GM08714 (cell line): ENCODE data around the gene PATZ1.
"Not testable (repeated sequence)": the region's sequence is repeated elsewhere in the genome, so short reads cannot be mapped to it uniquely, and the experiment has no call there.

ENCODE experiments used
- H3K4me3 ChIP-seq: fragments of 200-500 bp; sonication (Bioruptor generic); 2 replicates; pipeline ENCODE4 v1.5.1; 2014; ENCODE audit warnings: mild to moderate bottlenecking, low read length, inconsistent platforms
- ZNF274 ChIP-seq: IDR thresholded peaks from 2 replicates; pipeline ENCODE4 v1.6.1; 2012; ENCODE audit warnings: mild to moderate bottlenecking, low read depth, low read length

PATZ1 gene, protein sequence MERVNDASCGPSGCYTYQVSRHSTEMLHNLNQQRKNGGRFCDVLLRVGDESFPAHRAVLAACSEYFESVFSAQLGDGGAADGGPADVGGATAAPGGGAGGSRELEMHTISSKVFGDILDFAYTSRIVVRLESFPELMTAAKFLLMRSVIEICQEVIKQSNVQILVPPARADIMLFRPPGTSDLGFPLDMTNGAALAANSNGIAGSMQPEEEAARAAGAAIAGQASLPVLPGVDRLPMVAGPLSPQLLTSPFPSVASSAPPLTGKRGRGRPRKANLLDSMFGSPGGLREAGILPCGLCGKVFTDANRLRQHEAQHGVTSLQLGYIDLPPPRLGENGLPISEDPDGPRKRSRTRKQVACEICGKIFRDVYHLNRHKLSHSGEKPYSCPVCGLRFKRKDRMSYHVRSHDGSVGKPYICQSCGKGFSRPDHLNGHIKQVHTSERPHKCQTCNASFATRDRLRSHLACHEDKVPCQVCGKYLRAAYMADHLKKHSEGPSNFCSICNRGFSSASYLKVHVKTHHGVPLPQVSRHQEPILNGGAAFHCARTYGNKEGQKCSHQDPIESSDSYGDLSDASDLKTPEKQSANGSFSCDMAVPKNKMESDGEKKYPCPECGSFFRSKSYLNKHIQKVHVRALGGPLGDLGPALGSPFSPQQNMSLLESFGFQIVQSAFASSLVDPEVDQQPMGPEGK

GRCh38 chr22:31346255-31346732 is at the start of gene PATZ1:
TSS of gene PATZ1 (minus strand) at chr22:31346346. CDS start at chr22:31345602, 744 bp downstream.
- peak within 1 kb of the TSS; percentile 83 for H3K4me3 ChIP-seq
- no peak for TF ChIP-seq ZNF274

DNA sequence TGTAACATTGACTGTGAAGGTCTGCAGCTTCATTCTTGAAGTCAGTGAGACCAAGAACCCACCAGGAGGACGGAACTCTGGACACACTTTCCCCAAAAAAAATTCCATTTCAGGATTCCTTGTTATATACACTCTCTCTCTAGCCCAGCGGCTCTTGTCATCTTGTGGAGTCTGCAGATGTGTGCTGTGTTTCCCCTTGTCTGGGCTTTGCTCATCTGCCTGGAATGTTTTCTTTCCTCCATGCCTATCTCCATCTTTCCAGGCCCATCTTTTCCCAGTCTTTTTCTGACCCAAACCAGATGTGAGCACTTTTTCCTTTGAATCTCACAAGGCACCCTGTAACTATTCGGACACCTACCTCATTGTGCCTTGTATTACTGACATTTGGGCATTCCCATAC is 48.2 kb upstream of the PATZ1 start:
- no peak overlapping the region for H3K4me3 ChIP-seq

DNA sequence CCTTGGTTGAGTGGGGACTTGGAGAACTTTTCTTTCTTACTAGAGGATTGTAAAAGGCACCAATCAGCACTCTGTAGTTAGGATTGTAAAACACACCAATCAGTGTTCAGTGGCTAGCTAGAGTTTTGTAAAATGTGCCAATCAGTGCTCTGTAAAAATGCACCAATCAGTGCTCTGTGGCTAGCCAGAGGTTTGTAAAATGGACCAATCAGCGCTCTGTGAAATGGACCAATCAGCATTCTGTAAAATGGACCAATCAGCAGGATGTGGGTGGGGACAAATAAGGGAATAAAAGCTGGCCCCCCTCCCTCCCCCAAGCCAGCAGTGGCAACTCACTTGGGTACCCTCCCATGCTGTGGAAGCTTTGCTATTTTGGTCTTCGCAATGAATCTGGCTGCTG is 47.7 kb upstream of the PATZ1 start:
- no peak overlapping the region for H3K4me3 ChIP-seq
- TF ChIP-seq ZNF274 = no peak

More for the DNA sequence above, 48.2 kb upstream of the PATZ1 start:
- TF ChIP-seq ZNF274 = no peak

- H3K4me3 ChIP-seq = not testable (repeated sequence)
These were observed 32.5 kb upstream of the PATZ1 start for GRCh38 chr22:31378651-31379050.

GRCh38 chr22:31378123-31378522 is 32.0 kb upstream of the PATZ1 start:
- no peak overlapping the region for H3K4me3 ChIP-seq
- no peak for TF ChIP-seq ZNF274

- no peak for TF ChIP-seq ZNF274
- no peak overlapping the region for H3K4me3 ChIP-seq
These were observed 31.5 kb upstream of the PATZ1 start for GRCh38 chr22:31377612-31378011.

DNA sequence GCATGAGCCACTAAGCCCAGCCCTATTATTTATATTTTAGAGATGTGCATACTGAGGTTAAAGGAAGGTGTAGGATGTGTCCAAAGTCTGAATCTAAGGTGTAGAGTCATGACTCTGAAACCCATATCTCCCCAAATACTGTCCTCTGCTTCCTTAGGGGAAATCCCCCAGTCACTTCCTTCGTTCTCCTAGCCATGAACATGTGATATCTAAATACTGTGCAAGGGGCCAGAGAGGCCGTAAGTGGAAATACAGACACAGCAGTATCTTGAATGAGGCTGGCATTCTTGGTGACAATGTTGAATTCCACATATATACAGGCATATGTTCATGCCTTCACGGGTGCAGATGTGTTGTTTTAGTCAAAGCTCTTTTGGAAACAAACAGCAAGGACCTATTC is 21.3 kb upstream of the PATZ1 start:
- no peak overlapping the region for H3K4me3 ChIP-seq

DNA sequence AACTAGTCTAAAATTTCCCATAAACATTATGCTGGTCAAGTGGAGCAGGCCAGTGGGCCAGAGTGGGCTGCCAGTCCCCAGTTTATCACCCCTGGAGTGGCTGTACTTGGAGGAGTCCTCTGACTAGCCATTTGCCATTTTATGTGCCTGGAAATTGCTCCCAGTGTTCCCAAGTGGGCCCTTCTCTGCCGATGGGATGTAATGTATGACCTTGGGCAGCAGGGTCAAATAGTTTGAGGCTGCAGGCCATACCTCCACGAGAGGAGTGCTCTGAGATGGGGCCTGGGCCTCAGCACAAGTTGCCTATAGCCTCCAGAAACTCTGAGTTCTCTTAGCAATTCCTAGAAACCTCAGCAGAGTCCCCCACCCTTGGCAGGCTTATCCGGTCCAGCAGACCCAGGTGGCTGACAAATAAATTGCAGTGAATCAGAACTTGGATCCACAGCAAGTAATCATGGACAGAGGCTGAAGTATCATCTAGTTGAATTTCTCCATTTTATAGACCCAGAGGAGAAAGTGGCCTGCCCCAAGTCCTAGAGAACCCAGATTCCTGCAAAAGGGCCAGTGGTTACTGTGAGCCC is 17.8 kb upstream of the PATZ1 start:
- no peak overlapping the region for H3K4me3 ChIP-seq
- no peak for TF ChIP-seq ZNF274

More for the DNA sequence above, 21.3 kb upstream of the PATZ1 start:
- TF ChIP-seq ZNF274 = no peak

DNA sequence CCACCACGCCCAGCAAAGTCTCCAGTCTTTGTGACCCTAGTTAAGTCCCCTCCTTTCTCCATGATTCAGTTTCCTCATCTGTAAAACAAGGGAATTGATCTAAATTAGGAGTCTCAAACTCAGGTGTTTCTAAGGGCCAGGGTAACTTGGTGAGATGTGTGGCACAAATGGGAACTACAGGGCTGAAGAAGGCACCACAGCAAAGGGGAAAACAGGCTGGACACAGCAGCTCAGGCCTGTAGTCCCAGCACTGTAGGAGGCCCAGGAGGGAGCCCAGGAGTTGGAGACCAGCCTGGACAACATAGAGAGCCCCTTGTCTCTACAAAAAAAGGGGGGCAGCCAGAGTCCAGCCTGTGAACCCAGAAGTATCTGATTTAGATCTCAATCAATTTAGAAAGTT is 15.6 kb upstream of the PATZ1 start:
- TF ChIP-seq ZNF274 = no peak
- no peak overlapping the region for H3K4me3 ChIP-seq

DNA sequence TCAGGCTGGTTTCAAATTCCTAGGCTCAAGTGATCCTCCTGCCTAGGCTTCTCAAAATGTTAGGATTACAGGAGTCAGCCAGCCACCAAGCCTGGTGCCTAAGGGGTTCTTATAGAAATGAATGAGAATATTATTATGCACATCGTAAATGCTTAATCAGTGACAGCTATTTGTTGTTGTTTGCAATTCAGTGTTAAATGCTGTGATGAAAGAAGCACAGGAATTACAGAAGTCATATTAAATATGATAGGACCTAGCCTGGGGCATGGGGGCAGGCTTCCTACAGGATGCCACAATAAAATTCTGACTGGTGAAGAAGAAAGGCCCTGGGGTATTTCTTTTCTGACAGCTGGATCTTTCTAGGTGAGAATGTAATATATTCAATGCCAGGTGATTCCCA is 13.9 kb upstream of the PATZ1 start:
- no peak for TF ChIP-seq ZNF274
- no peak overlapping the region for H3K4me3 ChIP-seq

- no peak overlapping the region for H3K4me3 ChIP-seq
- no peak for TF ChIP-seq ZNF274
These were observed 8.4 kb upstream of the PATZ1 start for GRCh38 chr22:31354515-31354914.

DNA sequence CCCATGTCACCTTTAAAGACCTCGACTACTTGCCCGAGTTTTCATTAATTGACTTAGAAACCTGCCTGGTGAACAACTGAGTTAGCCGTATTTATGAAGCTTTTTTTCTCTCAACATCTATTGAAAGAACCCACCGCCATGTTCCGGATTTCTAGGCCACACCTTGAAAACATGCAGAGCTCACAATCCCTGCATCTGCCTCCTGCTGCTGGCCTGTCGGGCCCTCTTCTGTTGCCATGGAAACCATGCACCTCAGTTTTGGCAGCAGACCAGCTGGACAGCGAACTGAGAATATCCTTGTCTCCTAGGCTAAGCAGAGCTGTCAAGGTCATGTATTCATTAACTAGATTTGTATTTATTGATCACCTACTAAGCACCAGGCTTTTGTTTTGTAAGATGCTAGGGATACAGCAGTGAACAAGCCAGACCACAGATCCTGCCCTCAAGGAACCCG is 4.3 kb upstream of the PATZ1 start:
- no peak overlapping the region for H3K4me3 ChIP-seq
- TF ChIP-seq ZNF274 = no peak

GRCh38 chr22:31349960-31350359 is 3.8 kb upstream of the PATZ1 start:
- no peak for TF ChIP-seq ZNF274

GRCh38 chr22:31348766-31349165 is 2.6 kb upstream of the PATZ1 start:
- no peak for TF ChIP-seq ZNF274
- no peak overlapping the region for H3K4me3 ChIP-seq

More at GRCh38 chr22:31349960-31350359, 3.8 kb upstream of the PATZ1 start:
- no peak overlapping the region for H3K4me3 ChIP-seq

DNA sequence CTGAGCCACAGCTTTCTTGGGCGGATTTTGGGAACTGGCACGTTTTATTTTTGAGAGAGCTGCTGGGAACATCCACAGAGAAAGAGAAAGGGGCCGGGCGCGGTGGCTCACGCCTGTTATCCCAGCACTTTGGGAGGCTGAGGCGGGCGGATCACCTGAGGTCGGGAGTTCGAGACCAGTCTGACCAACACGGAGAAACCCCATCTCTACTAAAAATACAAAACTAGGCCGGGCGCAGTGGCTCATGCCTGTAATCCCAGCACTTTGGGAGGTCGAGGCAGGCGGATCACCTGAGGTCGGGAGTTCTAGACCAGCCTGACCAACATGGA is 1.8 kb upstream of the PATZ1 start:
- H3K4me3 ChIP-seq = peak overlapping the region; percentile 83; the same call in 1 of the 2 replicates
